ENCODE data around the gene NR4A3. TPM values are rescaled to one million over a fixed set of nuclear protein-coding genes. Genes with fewer than 3 reads are reported as not detected.

The NR4A3 gene
- total RNA-seq, 6 experiments from 2014 or later = 1.2 to 3.1 (median 2.4) TPM

DNA sequence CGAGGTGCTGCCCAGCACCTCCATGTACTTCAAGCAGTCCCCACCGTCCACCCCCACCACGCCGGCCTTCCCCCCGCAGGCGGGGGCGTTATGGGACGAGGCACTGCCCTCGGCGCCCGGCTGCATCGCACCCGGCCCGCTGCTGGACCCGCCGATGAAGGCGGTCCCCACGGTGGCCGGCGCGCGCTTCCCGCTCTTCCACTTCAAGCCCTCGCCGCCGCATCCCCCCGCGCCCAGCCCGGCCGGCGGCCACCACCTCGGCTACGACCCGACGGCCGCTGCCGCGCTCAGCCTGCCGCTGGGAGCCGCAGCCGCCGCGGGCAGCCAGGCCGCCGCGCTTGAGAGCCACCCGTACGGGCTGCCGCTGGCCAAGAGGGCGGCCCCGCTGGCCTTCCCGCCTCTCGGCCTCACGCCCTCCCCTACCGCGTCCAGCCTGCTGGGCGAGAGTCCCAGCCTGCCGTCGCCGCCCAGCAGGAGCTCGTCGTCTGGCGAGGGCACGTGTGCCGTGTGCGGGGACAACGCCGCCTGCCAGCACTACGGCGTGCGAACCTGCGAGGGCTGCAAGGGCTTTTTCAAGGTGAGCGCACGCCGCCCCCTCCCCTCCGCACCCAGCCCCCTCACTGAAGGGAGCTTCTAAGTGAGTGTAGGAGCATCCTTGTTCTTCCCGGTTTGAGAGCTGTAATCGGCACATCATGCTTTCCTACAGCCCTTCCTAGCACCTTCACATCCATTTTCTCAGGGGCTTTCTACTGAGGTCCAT is 6.9 kb downstream of the NR4A3 start:
- H3K36me3 Mint-ChIP-seq (ENCODE audit: low read depth) = peaks cover 9% of the 10 kb centered on the region
- TF ChIP-seq, protein P1, sequence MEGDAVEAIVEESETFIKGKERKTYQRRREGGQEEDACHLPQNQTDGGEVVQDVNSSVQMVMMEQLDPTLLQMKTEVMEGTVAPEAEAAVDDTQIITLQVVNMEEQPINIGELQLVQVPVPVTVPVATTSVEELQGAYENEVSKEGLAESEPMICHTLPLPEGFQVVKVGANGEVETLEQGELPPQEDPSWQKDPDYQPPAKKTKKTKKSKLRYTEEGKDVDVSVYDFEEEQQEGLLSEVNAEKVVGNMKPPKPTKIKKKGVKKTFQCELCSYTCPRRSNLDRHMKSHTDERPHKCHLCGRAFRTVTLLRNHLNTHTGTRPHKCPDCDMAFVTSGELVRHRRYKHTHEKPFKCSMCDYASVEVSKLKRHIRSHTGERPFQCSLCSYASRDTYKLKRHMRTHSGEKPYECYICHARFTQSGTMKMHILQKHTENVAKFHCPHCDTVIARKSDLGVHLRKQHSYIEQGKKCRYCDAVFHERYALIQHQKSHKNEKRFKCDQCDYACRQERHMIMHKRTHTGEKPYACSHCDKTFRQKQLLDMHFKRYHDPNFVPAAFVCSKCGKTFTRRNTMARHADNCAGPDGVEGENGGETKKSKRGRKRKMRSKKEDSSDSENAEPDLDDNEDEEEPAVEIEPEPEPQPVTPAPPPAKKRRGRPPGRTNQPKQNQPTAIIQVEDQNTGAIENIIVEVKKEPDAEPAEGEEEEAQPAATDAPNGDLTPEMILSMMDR (IDR thresholded peaks at IDR 0.05) = no peak
- H3K27me3 Mint-ChIP-seq (ENCODE audit: insufficient read depth) = peaks cover 8% of the 10 kb centered on the region
- DNase-seq = no peak
- H3K4me1 Mint-ChIP-seq (ENCODE audit: low read depth) = peaks cover 13% of the 10 kb centered on the region
- no peak overlapping the region for H3K27ac Mint-ChIP-seq
- H3K4me3 Mint-ChIP-seq = no peak overlapping the region
- H3K9me3 Mint-ChIP-seq = no peaks in the 10 kb centered on the region

DNA sequence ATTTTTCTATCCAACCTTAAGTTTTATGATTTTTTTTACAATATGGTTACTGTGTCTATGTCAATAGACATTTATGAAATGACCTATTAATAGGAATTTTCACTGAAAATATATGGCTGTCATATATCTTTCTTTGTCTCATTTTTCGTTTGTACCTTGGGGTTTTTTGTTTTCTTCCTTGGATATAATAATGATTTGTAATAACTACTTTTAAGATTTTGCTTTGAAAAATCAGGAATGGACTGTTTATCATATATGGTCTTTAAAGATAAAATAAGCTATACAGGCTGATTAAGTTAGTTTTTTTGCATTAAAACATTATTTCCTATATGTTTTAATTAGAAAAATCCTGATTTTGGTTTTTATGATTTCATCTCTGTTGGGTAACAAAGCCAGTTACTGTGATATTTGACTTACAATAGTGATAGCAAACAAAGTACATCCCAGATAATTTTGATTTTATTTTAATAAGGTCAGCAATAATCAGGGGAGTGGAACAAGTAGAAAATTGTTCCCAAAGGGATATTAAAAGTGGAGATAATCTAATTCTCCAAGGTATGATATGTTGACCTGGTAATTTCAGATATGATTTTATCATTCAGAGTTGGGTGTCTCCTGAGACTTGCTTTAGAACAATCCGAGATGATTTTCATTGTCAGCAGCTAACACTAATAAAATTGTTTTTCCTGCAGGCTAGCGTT is 10.3 kb downstream of the NR4A3 start:
- Mint-ChIP-seq H3K27ac (no peak overlapping the region), H3K27me3 (ENCODE audit: insufficient read depth) (peaks cover 8% of the 10 kb centered on the region), H3K4me1 (ENCODE audit: low read depth) (peaks cover 5% of the 10 kb centered on the region), H3K9me3 (no peaks in the 10 kb centered on the region), H3K4me3 (no peak overlapping the region), H3K36me3 (ENCODE audit: low read depth) (peaks cover 9% of the 10 kb centered on the region)
- TF ChIP-seq, protein P1 (IDR thresholded peaks at IDR 0.05) = no peak
- no peak for DNase-seq

- TF ChIP-seq, protein P1 (IDR thresholded peaks at IDR 0.05) = no peak
- H3K36me3 Mint-ChIP-seq (ENCODE audit: low read depth) = peaks cover 9% of the 10 kb centered on the region
- H3K27me3 Mint-ChIP-seq (ENCODE audit: insufficient read depth) = peaks cover 6% of the 10 kb centered on the region
- H3K4me1 Mint-ChIP-seq (ENCODE audit: low read depth) = peaks cover 5% of the 10 kb centered on the region
- no peak overlapping the region for H3K27ac Mint-ChIP-seq
- no peaks in the 10 kb centered on the region for H3K9me3 Mint-ChIP-seq
- no peak overlapping the region for H3K4me3 Mint-ChIP-seq
- DNase-seq = no peak
These were observed 10.8 kb downstream of the NR4A3 start for GRCh38 chr9:99832558-99832864.

GRCh38 chr9:99833735-99834134 is 12.1 kb downstream of the NR4A3 start:
- no peak for DNase-seq
- TF ChIP-seq, protein P1 (IDR thresholded peaks at IDR 0.05) = no peak
- H3K4me1 Mint-ChIP-seq (ENCODE audit: low read depth) = peaks cover 5% of the 10 kb centered on the region
- H3K27ac Mint-ChIP-seq = no peak overlapping the region
- H3K27me3 Mint-ChIP-seq (ENCODE audit: insufficient read depth) = peaks cover 6% of the 10 kb centered on the region; the same call in 1 of the 2 replicates
- H3K4me3 Mint-ChIP-seq = no peak overlapping the region
- peaks cover 5% of the 10 kb centered on the region; the same call in 1 of the 2 replicates for H3K36me3 Mint-ChIP-seq (ENCODE audit: low read depth)
- H3K9me3 Mint-ChIP-seq = no peaks in the 10 kb centered on the region

GRCh38 chr9:99834474-99834873 is 12.8 kb downstream of the NR4A3 start:
- TF ChIP-seq, protein P1 (IDR thresholded peaks at IDR 0.05) = no peak
- Mint-ChIP-seq H3K27ac (no peak overlapping the region), H3K4me1 (ENCODE audit: low read depth) (no peaks in the 10 kb centered on the region), H3K36me3 (ENCODE audit: low read depth) (no peaks in the 10 kb centered on the region), H3K27me3 (ENCODE audit: insufficient read depth) (no peaks in the 10 kb centered on the region), H3K4me3 (no peak overlapping the region), H3K9me3 (no peaks in the 10 kb centered on the region)
- no peak for DNase-seq
